Measurements from ENCODE around the gene MX2. TPM values are rescaled to one million over a fixed set of nuclear protein-coding genes. Genes with fewer than 3 reads are reported as not detected.
"Not testable (repeated sequence)": the region's sequence is repeated elsewhere in the genome, so short reads cannot be mapped to it uniquely, and the experiment has no call there.

Gene MX2
- total RNA-seq, 1 experiment from 2014 or later = 5.7 TPM

DNA sequence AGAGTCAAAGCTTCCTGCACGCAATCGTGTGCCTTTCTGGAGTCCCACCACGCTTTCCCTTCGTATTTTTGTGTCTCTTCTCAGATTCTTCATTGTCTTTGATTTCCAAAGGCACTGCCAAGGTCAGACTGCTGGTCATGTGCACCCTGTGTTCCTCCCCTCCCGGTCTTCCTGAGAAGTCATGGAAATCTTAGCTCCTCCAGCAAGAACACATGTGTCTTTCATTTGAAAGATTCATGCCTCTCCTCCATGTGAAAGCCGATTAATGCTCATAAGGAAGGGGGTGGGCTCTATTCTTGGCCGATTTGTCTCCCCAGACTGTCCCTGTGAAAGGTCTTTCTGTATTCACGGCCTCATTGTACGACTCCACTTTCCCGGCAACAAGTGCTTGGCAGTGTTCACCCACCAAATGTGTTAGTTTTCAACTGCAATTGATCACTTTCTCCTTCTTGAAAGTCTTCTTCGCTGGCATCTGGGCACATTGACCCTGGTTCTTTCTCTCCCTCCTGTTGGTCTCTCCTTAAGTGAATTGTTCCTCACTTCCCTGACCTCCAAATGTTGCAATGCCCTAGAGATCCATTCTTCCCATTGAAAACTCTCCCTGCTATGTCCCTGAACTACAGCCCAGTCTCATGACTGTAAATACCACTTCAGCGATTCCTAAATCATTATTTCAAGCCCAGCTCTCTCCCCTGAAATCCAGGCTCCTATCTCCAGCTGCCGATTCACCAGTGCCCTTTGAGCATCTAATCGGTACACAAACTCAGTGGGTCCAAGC lies 25.4 kb downstream of the MX2 start:
- no peak for DNase-seq (ENCODE audit: low read depth)

DNA sequence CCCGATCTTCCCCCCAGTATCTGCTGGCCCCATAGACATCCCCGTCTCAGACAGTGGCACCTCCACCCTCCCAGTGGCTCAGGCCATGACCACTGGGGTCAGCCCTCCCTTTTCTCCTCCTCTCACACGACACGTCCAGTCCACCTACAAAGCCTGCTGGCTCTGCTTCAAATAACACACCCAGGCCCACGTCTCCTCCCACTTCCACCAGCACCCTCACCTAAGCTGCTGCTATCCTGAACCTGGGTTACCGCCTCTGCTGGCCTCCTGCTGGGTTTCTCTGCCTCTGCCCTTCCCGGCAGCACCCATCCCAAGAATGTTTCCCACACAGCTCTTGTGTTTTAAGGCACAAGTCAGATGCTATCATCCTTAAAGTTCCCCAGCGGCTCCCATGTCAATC lies 26.0 kb downstream of the MX2 start:
- DNase-seq (ENCODE audit: low read depth) = no peak

DNA sequence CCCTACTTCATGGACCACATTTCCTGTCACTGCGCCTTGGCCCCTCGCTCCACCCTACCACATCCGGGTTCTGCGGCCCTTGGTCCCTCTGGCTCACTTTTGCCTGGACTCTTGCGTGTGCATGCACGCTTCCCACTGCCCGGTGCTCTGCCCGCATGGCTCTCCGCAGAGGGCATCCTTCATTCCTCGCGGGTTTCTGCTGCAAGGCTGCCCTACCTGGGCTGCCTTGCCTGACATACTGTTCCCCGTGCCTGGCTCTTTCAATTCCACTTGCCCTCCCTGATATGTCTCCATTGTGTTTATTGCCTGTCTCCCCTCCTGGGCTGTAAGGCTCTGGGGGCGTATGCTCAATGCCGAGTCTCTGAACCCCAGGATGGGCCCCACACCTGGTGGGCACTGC lies 26.4 kb downstream of the MX2 start:
- no peak for DNase-seq (ENCODE audit: low read depth)

DNA sequence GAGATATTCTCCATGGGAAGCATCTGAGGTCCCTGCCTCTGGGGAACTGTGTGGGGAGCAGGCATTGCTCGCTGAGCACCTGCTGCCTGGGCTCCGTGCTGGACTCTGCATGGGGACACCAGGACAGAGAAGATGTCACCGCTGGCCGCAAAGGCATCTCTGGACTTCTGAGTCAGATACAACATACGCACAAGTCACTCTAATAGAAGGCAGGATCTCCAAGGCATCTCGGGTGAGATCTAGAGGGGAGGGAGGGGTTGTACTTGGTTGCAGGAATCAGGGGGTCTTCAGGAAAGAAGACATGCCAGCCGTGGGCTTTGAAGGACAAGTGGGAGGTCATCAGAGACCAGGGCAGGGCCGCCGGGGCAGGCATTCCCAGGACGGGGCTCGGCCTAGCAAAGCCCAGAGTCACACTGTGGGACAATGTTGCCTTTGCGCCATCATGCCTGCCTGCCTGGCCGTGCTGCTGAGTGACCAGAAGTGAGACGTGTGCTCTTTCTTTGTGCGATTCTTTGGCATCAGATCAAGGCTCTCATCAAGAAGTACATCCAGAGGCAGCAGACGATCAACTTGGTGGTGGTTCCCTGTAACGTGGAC lies 28.3 kb downstream of the MX2 start:
- DNase-seq (ENCODE audit: low read depth) = no peak

DNA sequence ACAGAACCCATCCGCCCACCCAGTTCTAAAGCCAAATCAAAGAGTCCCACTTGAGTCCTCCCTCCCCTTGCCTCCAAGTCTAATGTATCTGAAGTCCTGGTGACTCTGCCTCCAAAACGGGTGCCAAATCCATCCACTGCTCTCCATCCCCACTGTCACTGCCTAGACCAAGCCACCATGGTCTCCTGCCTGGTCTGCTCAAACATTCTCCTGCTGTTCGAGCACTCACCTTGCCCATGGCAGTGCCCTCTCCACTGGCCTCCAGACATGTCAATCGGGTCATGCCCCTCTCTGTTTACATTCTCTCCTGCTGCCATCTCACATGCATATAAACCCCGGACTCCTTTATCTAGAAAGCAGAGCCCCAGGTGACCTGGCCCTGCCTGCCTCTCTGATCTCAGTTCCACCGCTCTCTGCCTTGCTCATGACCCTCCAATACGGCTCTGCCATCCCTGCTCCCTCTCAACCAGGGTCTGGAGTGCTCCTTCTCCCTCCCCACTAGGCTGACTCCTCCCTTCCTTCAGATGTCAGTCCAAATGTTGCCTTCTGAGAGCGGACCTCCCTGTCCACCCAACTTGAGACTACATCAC lies 32.1 kb downstream of the MX2 start:
- no peak for DNase-seq (ENCODE audit: low read depth)

DNA sequence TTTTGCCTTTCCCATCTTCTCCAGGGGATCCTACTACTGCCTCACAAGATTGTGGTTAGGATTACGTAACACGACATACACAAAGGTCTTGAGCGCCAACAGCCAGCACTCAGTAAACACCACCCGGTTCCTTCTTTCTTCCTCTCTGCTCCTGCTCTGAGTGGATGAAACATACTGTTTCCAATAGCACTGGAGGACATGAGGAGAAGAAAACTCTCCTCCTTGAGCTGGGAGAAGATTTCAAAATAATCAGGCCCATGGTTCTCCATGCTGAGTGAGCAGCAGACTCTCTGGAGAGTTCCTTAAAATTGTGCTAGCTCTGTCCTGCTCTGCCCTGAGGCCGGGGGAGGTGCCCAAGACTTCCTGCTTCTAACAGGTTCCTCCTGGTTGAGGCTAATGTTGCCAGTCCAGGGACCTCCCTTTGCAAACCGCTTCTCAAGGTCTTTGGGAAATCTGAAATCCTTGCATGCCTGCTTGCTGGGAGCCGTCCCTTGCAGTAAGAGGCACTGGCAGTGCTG lies 34.8 kb downstream of the MX2 start:
- no peak for DNase-seq (ENCODE audit: low read depth)

DNA sequence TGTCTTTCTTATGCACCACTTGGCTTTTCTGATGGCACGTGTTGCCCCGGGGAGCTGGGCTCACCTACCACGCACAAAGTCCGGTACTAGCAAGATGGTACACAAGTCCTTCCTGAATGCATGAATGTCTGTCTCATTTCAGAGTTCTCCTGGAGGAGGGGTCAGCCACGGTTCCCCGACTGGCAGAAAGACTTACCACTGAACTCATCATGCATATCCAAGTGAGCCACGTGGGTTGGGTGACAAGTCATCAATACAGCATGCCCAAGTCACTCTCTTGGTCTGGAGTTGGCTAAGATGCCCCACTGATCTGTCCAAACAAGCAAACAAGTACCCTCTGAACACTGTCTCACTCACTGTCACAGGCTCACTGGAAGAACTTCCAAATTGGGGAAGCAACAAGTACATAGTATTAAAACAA lies 35.7 kb downstream of the MX2 start:
- DNase-seq (ENCODE audit: low read depth) = no peak

DNA sequence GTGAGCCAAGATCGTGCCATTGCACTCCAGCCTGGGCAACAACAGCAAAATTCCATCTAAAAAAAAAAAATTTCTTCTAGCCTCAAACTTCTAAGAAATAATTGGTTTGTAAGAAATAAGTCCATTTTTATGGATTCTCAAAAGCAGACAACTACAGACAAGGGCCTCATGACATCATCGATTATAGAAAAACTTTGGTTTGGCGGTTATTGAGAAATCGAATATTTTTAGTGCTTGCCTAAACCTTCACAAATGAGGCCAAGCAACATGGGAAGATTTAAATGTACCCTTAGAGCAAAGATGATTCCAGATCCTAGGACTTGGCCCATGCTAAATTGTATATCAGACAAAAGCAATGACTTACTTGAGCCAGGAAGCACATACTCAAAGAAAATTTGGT lies 36.4 kb downstream of the MX2 start:
- DNase-seq (ENCODE audit: low read depth) = no peak

DNA sequence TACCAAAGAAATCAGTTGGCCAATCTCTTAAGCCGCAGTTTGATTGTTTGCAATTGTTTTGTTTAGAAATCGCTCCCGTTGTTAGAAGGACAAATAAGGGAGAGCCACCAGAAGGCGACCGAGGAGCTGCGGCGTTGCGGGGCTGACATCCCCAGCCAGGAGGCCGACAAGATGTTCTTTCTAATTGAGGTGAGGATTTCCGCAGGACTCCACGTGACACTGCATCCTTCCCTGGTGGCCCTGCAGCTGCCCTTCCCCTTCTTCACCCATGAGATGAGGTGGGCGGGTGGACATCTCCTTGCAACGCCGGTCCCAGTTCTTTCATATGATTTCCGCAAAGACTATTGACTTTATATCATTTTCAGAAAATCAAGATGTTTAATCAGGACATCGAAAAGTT lies 37.0 kb downstream of the MX2 start:
- no peak for DNase-seq (ENCODE audit: low read depth)

DNA sequence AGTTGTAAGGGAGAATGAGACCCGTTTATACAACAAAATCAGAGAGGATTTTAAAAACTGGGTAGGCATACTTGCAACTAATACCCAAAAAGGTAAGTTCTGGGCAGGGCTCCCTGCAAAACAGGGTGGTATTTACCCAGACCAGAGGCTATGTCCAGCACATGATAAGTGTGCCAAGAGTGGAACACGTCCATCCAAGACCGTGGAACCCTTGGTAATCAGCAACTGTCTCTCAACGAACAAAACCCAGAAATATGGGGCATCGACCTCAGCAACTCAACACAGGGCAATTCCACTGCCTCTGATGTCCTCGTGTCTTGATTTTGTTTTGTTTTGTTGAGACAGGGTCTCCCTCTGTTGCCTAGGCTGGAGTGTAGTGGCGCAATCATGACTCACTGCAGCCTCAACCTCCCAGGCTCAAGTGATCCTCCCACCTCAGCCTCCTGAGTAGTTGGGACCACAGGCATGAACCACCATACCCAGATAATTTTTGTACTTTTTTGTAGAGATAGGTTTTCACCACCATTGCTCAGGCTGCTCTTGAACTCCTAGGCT lies 37.5 kb downstream of the MX2 start:
- DNase-seq (ENCODE audit: low read depth) = no peak

DNA sequence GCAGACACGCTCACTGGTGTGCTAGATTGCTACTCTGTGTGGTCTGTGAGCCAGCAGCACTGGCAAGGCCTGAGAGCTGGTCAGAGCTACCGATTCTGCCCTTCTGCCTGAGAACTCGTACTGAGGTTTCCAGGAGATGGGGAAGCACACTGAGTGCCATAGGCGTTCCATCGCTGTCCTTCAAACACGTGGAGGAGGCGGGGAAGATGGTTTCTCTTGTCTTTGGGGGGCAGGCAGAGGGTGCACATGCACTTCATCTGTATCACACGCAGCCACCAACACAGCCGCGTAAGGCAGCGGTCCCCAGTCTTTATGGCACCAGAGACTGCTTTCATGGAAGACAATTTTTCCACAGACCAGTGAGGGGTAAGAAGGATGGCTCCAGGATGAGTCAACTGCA lies 40.4 kb downstream of the MX2 start:
- no peak for DNase-seq (ENCODE audit: low read depth)

DNA sequence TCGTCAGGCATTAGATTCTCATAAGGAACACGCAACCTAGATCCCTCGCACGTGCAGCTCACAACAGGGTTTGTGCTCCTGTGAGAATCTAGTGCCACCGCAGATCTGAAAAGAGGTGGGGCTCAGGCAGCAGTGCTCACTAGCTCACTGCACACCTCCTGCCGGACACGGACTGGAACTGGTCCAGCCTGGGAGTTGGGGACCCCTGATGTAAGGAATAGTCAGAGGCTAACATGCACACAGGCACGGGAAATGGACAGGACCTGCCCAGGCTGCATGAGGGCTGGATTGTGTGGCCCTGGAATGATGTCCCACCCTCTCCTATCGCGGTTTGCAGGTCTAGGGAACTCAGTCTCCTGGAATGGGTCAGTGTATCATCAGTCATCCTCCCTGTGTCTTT lies 41.0 kb downstream of the MX2 start:
- DNase-seq (ENCODE audit: low read depth) = no peak

DNA sequence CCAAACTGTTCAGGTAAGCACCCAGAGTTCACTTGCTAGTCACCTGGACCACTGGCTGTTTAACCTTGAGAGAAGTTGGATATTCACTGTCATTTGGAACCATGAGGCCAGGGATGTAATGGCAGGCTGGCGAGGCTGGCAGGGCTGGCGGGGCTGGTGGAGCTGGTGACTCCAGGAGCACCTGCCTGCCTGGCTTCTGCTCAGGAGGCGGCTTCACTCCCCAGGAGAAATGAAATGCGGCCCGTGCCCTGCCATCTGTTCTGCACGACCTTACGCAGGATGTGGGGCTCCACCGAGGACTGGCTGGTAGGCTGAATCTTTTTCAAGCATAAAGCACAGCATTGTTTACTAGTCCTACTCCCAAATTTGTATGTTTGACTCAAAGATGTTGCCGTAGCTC lies 41.5 kb downstream of the MX2 start:
- DNase-seq (ENCODE audit: low read depth) = no peak

DNA sequence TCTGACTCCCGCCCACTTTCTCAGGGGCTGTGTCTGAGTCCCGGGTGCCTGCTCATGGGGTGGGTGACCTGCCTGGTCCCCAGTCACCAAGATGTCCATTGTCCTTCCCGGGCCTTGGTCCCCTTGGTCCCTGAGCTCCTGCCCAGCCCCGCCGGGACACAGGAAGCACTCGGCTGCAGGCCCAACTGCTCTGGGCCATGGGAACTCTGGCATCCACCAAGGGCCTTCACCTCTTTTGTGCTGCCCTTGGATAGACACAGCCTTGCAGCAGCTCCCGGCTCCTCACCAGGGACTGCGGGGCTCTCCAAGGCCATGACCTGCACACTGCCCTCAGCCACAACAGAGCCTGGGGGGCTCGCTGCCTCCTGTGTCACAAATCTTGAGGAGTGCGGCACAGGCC lies 42.1 kb downstream of the MX2 start:
- no peak for DNase-seq (ENCODE audit: low read depth)

DNA sequence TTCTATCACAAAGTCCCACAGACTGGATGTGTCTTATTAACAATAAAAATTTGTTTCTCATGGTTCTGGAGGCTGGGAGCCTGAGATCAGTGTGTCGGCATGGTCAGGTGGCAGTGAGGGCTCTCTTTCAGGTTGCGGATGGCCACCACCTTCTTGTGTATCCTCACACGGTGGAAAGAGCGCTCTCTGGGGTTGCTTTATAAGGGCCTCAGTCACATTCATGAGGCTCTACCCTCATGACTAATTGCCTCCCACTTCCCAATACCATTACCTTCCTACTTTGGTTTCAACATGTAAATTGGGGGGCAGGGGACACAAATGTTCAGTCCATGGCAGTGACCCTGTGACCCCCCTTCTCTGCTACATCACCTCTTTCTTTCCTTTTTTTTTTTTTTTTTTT lies 43.5 kb downstream of the MX2 start:
- no peak for DNase-seq (ENCODE audit: low read depth)

DNA sequence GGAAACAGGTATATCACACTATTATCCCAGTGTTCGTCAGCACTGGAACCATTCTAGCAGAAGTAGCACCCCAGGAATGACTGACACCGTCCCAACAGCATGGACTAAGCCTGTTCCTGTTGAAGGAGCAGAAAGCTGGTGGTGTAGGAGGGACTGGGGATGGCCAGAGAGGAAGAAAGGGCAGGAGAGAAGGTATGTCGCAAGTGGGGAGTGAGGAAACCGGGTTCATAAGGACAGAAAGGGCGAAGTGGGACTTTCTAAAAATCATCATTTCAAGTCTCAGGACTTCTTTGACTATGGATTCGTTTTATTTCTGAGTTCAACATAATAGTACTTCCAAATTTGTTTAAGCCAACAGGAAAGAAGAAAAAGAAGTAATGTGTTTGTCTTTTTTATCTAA lies 44.5 kb downstream of the MX2 start:
- no peak for DNase-seq (ENCODE audit: low read depth)

DNA sequence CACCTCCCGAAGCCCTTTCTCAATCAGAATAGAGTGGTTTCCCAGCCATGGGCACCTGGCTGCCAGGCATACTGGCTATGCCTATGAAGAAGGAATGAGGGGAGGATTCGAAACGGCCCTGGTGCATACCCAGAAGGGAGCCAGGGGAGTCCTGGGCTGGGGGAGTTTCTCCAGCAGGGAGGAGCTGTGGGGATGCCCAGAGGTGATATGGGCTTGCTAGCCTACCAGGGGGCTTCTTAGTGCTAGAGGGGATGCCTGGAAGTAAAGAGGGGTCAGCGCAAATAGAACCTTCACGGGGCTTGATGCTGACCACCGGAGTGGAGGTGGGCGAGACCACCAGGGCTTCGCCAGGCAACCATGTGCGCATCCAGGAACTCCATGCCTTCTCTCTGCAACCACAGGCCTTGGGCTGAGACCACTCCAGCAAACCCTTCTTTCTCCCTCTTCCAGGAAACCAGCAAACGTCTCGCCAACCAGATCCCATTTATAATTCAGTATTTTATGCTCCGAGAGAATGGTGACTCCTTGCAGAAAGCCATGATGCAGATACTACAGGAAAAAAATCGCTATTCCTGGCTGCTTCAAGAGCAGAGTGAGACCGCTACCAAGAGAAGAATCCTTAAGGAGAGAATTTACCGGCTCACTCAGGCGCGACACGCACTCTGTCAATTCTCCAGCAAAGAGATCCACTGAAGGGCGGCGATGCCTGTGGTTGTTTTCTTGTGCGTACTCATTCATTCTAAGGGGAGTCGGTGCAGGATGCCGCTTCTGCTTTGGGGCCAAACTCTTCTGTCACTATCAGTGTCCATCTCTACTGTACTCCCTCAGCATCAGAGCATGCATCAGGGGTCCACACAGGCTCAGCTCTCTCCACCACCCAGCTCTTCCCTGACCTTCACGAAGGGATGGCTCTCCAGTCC lies 46.0 kb downstream of the MX2 start:
- no peak for DNase-seq (ENCODE audit: low read depth)

DNA sequence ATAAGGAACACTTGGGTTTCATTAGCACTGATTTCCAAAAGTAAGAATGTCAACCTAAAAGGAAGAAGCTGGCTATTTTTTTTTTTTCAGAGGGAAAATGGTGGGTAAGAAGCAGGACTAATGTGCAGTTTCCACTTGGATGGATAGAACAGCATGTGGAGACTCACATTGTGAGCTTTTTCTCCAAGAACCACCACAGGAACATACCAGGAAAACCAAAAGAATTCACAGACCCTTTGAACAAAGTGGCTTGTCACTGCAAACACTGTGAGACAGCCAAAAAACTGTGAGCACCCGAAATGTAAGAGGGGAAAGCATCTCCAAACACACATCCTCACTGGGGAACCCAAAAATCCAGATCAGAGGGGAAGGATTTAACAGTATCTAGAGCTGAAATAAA lies 48.5 kb downstream of the MX2 start:
- no peak for DNase-seq (ENCODE audit: low read depth)

DNA sequence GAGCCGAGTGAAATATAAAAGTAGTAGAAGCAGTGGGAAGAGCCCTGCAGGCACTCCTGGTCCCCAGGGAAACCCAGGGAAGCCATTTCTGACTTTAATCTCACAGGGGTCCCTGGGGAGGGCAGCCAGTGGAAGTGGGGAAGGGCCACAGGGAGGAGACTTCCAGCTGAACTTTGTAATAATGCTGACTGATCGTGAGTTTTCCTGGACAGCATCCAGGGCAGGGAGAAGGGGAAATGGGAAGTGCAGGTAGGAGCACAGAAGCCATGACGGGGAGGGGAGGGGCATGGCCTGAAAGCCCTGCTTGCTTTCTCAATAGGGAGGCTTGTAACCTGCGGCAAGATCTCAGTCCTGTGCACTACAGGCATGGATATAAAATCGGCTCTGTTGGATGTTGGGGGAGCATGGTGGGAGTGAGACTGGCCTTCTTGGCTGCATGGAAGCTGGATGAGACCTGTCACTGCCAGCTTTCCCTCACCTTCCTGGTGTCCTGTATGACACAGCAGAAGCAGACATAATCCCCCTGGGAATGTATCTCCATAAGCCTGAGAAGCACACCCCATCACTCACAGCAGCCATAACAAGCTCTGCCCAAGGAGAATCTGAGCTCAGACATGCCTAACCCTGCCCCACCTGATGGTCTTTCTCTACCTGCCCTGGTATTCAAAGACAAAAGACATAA lies 49.1 kb downstream of the MX2 start:
- no peak for DNase-seq (ENCODE audit: low read depth)

DNA sequence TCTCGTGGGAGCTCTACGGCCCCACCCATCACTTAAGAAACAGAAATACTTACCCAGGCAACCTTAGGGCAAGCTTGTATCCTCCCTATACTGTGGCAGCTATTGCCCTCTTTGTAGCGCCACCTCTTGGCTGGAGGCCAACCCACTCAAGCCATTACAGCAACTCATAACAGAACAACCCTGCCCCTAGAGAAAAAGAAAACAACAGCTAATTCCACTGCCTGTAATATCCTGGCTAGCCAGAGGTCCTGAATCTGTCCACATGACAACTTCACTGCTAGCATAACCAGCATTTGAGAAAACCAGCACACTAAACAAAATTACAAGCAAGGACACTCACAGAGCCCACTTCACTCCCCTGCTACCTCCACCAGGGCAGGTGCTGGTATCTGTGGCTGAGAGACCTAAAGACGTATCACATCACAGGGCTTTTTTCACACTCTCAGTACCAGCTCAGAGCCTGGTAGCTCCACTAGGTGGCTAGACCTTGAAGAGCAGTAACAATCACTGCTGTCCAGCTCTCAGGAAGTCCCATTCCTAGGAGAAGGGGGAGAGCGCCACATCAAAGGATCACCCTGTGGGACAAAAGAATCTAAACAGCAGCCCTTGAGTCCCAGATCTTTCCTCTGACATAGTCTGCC lies 49.7 kb downstream of the MX2 start:
- DNase-seq (ENCODE audit: low read depth) = peak; percentile 27

DNA sequence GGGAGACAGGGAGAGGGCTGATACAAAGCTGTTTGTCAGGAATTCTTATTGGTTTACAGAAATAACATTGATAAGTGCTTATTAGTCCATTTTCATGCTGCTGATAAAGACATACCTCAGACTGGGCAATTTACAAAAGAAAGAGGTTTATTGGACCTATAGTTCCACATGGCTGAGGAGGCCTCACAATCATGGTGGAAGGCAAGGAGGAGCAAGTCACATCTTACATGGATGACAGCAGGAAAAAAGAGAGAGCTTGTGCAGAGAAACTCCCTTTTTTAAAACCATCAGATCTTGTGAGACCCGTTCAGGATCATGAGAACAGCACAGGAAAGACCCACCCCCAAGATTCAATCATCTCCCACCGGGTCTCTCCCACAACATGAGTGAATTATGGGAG lies 55.7 kb downstream of the MX2 start:
- not testable (repeated sequence) for DNase-seq (ENCODE audit: low read depth)
